ENCODE measurements around the gene HSD17B14.
"Not testable (repeated sequence)": the region's sequence is repeated elsewhere in the genome, so short reads cannot be mapped to it uniquely, and the experiment has no call there.

HSD17B14 gene

DNA sequence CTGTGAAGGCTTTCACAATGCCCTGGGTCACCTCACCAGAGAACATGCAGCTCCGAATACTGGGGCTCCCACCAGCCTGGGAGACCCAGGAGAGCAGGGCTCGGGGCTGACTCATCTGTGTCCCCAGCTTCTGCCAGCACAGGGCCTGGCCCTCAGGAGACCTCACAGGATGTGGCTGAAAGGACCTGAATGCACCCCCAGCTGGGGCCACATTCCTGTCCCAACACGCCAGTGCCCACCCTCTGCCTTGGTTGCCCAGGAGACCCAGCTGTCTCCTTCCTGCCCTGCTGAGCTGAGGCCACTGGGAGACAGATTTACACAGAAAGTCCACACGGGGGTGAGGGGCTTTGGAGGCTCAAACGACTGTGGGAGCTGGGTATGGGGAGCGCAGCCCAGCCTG lies 37.4 kb downstream of the HSD17B14 start:
- DNase-seq (ENCODE audit: low read depth, low spot score) = no peak

DNA sequence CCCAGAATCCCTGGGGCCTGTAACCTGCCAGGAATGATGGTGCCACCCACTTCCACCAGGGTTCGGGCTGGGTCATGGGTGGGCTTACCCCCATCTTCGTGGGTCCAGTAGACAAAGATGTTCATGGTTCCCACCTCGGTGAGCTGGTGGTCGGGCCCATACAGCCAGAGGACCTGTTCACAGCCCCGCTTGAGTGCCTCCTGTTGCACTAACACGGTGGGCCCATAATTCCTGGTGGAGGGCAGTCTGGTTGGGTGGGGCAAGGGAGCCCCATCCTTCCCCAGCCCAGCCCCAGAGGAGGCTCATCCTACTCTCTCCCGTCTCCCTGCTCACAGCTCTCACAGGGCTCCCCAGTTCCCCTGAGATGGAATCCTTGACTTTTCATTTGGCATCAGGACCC lies 39.2 kb downstream of the HSD17B14 start:
- DNase-seq (ENCODE audit: low read depth, low spot score) = no peak

DNA sequence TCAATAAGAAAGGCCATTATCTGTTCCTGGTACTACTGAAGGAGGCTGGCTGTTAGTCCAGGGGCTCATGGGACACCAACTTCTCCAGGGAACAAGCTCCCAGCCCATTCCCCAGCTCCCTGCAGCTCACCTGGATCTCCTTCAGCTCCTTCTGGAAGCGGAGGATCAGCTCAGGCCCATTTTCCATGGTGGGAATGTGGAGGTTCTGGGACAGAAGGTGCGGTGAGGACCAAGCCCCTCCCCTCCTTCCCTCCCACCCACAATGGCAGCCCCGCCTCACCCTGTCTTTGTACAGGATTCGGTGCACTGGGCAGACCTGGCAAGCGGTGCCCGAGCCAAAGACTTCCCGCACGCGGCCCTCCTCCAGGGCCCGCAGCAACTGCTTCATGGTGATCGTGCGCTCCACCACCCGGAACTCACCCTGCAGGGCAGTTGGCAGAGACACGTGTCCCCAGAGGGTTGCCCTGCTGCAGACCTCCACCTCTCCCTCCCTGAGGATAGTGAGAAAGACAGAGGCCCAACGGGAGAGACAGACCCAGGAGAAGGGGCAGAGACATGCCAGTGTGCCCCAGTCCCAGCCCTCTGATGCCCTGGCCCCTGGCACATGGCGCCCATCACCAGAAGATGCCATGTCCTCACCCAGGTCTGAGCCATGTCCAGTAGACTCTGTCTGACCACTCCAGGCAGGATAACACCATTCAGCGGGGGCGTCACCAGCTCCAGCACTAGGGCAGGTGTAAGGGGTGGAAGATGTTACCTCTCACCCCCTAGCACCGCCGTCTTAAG lies 39.8 kb downstream of the HSD17B14 start:
- DNase-seq (ENCODE audit: low read depth, low spot score) = no peak

GRCh38 chr19:48795685-48796070 lies 40.6 kb downstream of the HSD17B14 start:
- DNase-seq (ENCODE audit: low read depth, low spot score) = no peak

- DNase-seq (ENCODE audit: low read depth, low spot score) = peak; percentile 63
Measured at GRCh38 chr19:48795055-48795684, 41.1 kb downstream of the HSD17B14 start.

DNA sequence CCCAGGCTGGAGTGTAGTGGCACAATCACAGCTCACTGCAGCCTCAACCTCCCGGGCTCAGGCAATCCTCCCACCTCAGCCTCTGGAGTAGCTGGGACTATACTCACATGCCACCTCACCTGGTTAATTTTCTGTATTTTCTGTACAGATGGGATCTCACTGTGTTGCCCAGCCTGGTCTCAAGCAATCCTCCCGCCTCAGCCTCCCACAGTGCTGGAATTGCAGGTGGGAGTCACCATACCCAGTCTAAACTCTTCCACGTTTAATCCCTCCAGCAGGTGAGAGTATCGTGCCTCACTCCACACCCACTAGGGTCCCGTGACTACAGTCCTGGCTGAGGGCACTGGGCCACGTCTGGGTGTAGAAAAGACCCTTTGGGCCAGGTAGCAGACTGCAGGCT lies 42.0 kb downstream of the HSD17B14 start:
- DNase-seq (ENCODE audit: low read depth, low spot score) = no peak

- no peak for DNase-seq (ENCODE audit: low read depth, low spot score)
Measured at GRCh38 chr19:48793271-48793670, 43.0 kb downstream of the HSD17B14 start.

DNA sequence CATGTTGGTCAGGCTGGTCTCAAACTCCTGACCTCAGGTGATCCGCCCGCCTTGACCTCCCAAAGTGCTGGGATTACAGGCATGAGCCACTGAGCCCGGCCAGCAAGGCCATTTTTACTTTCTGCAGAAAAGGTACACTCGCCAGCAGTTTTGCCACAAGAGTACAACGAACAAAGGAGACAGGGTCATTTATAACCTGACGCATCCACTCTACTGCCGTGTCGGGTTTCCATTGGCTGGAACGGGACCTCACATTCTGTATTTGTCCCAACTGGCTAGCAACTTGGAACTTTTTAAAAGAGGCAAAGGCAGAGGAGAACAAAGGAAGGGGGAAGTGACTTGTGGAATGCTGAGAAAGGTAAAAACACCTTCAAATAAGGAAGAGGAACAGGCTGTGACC lies 49.0 kb downstream of the HSD17B14 start:
- DNase-seq (ENCODE audit: low read depth, low spot score) = not testable (repeated sequence)

- not testable (repeated sequence) for DNase-seq (ENCODE audit: low read depth, low spot score)
Measured at GRCh38 chr19:48786422-48786821, 49.9 kb downstream of the HSD17B14 start.

DNA sequence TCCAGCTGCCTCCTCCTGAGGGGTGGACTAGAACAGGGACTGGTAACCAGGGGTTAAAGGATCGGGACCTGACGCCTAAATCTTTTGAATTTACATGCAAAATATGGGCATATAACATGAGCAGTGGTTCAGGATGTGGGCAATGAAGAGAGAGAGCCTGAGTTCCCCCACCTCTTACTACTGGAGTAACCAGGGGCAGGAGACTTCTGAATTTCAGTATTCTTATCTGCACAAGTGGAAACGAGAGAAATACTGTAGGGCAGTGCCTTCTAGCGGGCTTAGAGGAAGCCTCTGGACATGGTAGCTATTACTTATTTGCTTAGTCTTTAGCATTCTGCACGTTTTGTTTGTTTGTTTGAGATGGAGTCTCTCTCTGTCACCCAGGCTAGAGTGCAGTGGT lies 51.8 kb downstream of the HSD17B14 start:
- no peak for DNase-seq (ENCODE audit: low read depth, low spot score)

DNA sequence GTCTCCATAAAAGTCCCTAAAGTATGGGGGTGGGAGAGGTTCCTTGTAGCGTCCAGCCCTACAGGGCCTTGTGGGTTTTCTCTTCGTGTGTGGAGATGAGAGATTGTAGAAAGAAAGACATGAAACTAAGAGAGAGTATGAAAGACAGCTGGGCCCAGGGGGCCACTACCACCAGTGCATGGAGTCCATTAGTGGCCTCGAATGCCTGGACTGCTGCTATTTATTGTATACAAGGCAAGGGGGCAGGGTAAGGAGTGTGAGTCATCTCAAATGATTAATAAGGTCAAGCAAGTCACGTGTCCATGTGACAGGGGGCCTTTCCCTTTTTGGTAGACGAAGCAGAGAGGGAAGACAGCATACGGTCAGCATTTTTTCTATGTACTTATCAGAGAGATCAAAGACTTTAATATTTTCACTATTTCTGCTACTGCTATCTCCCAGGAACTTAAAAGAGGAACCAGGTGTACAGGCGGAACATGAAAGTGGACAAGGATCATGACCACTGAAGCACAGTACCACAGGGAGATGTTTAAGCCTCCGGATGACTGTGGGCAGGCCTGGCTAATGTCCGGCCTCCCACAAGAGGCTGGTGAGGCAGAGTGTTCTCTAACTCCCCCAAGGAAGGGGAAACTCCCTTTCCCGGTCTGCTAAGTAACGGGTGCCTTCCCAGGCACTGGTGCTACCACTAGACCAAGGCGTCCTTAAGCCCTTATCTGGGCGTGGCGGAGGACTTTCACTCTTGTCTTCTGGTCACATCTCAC lies 55.5 kb downstream of the HSD17B14 start:
- no peak for DNase-seq (ENCODE audit: low read depth, low spot score)

- DNase-seq (ENCODE audit: low read depth, low spot score) = no peak
Measured at GRCh38 chr19:48779636-48780035, 56.7 kb downstream of the HSD17B14 start.

GRCh38 chr19:48777720-48778119 lies 58.6 kb downstream of the HSD17B14 start:
- no peak for DNase-seq (ENCODE audit: low read depth, low spot score)

GRCh38 chr19:48777139-48777538 lies 59.2 kb downstream of the HSD17B14 start:
- no peak for DNase-seq (ENCODE audit: low read depth, low spot score)

GRCh38 chr19:48772503-48772953 lies 63.8 kb downstream of the HSD17B14 start:
- no peak for DNase-seq (ENCODE audit: low read depth, low spot score)

- DNase-seq (ENCODE audit: low read depth, low spot score) = no peak
Measured at GRCh38 chr19:48770734-48771472, 65.4 kb downstream of the HSD17B14 start.

GRCh38 chr19:48770266-48770665 lies 66.0 kb downstream of the HSD17B14 start:
- no peak for DNase-seq (ENCODE audit: low read depth, low spot score)

DNA sequence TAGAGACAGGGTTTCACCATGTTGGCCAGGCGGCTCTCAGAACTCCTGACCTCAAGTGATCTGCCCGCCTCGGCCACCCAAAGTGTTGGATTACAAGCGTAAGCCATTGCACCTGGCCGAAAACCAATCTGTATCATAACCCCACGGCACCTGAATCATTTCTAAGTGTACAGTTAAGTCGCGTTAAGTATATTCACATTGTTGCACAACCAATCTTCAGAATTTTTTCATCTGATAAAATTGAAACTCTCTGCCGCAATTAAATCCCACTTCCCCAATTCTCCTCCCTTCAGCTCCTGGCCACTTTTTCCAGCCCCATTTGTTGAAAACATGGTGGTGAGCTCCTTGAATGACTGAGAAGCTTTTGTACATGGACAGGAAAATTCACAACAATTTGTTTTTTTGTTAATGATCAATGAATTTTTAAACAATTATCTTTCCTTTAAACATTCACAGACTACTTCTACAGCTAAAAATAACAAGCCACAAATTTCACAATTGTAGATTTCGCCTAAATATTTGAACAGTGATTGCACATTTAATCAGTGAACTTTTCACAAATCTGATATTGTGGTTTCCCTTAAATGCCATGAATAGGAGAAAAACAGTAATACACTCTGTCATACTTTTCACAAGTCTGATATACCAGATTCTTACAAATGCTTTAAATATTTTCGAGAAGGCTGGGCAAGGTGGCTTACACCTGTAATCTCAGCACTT lies 67.1 kb downstream of the HSD17B14 start:
- no peak for DNase-seq (ENCODE audit: low read depth, low spot score)

GRCh38 chr19:48768171-48768753 lies 68.0 kb downstream of the HSD17B14 start:
- not testable (repeated sequence) for DNase-seq (ENCODE audit: low read depth, low spot score)

- DNase-seq (ENCODE audit: low read depth, low spot score) = not testable (repeated sequence)
Measured at GRCh38 chr19:48765816-48766215, 70.5 kb downstream of the HSD17B14 start.
